ENCODE measurements around the gene ZDHHC17. TPM values are rescaled to one million over a fixed set of nuclear protein-coding genes. Genes with fewer than 3 reads are reported as not detected.

ZDHHC17 gene
- total and polyA plus RNA-seq, 2 experiments from 2014 or later = 11.7 to 39.8 TPM

DNA sequence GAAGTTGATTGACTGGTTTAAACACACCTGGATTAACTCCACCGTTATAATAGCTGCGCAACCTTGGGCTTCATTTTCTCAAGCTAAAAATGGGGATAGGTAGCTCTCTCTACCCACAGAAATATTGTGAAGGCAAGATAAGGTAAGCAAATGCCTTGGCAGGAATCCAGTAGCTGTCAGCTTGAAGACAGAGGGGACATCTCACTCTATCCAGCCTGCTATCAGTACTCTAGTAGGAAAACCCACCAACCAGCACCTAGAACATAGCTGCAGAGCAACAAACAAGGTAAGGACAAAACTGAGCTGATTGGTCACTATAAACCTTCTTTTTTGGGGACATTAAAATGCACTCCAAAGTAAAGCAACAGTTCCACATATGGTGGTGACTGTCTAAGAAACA, 107.2 kb downstream of the ZDHHC17 start:
- no peaks in the 10 kb centered on the region for H3K36me3 ChIP-seq (replicated peaks; ENCODE audit: insufficient read depth, low read depth)
- H3K27ac ChIP-seq = no peak overlapping the region
- WGBS (ENCODE audit: low lambda C conversion rate, missing lambda C conversion rate) = 76% methylated on average over 2 of the region's 2 CpGs
- TF ChIP-seq, protein P1, sequence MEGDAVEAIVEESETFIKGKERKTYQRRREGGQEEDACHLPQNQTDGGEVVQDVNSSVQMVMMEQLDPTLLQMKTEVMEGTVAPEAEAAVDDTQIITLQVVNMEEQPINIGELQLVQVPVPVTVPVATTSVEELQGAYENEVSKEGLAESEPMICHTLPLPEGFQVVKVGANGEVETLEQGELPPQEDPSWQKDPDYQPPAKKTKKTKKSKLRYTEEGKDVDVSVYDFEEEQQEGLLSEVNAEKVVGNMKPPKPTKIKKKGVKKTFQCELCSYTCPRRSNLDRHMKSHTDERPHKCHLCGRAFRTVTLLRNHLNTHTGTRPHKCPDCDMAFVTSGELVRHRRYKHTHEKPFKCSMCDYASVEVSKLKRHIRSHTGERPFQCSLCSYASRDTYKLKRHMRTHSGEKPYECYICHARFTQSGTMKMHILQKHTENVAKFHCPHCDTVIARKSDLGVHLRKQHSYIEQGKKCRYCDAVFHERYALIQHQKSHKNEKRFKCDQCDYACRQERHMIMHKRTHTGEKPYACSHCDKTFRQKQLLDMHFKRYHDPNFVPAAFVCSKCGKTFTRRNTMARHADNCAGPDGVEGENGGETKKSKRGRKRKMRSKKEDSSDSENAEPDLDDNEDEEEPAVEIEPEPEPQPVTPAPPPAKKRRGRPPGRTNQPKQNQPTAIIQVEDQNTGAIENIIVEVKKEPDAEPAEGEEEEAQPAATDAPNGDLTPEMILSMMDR (IDR thresholded peaks at IDR 0.05; ENCODE audit: poor library complexity) = no peak
- TF ChIP-seq EZH2 (IDR thresholded peaks at IDR 0.05; ENCODE audit: borderline replicate concordance) (no peak), EZH2phosphoT487 (IDR thresholded peaks at IDR 0.05; ENCODE audit: low read depth, severe bottlenecking, unreplicated experiment) (no peak)
- no peaks in the 10 kb centered on the region for H4K20me1 ChIP-seq (ENCODE audit: insufficient read depth, poor library complexity, severe bottlenecking)
- H2AFZ ChIP-seq = no peak overlapping the region
- peaks cover 20% of the 10 kb centered on the region for H3K4me1 ChIP-seq (ENCODE audit: insufficient read depth)
- H3K27me3 ChIP-seq = no peaks in the 10 kb centered on the region
- peaks cover 63% of the 10 kb centered on the region for H3K79me2 ChIP-seq
- no peak overlapping the region for H3K4me2 ChIP-seq
- DNase-seq (ENCODE audit: low spot score) = no peak
- no peaks in the 10 kb centered on the region for H3K9me2 ChIP-seq (replicated peaks; ENCODE audit: insufficient read depth)
- no peaks in the 10 kb centered on the region for H3K9me3 ChIP-seq (ENCODE audit: low read depth)
- no peak overlapping the region for H3K4me3 ChIP-seq

DNA sequence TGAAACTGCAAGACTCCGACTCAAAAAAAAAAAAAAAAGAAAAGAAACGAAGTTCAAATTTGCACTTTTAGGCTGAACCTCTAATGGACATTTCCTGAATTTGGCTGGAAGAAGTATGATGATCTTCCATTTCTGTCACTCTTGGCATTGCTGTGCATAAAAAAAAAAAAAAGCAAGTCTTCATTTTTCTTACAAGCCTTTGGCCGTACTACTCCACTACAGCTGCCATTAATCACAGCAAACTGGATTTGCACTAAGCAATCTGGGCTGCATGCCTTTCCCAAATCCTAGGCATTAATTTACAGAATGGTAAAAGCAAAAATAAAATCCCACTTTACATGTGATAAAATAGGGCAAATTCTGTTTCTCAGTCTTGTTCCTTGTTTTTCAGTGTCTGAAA, 107.8 kb downstream of the ZDHHC17 start:
- peaks cover 66% of the 10 kb centered on the region for H3K79me2 ChIP-seq
- no peak for DNase-seq (ENCODE audit: low spot score)
- WGBS (ENCODE audit: low lambda C conversion rate, missing lambda C conversion rate) = 91% methylated on average over 3 of the region's 3 CpGs

DNA sequence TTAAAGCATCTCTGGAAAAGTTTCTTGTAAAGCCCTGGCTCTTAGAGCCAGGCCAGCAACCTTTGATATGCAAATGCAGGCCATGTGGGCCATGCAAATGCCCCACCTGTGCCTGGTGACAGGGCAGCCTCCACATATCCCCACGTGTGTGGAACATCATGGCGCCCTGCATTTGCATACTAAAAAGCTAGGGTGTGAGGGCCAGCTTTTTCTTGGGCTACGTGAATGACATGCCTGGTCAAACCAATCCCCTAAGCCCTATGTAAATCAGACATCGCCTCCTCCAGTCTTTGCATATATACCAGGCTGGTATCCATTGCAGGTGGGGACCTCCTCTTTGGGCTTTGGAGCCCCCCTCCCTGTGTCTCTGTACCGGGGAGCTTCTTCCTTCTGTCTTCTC, 108.5 kb downstream of the ZDHHC17 start:
- TF ChIP-seq, protein P1 (IDR thresholded peaks at IDR 0.05; ENCODE audit: poor library complexity) = no peak
- TF ChIP-seq EZH2 (IDR thresholded peaks at IDR 0.05; ENCODE audit: borderline replicate concordance) = no peak
- no peak for TF ChIP-seq EZH2phosphoT487 (IDR thresholded peaks at IDR 0.05; ENCODE audit: low read depth, severe bottlenecking, unreplicated experiment)
- Histone ChIP-seq H3K4me2 (no peak overlapping the region), H3K9me2 (replicated peaks; ENCODE audit: insufficient read depth) (no peaks in the 10 kb centered on the region), H3K79me2 (peaks cover 71% of the 10 kb centered on the region), H3K36me3 (replicated peaks; ENCODE audit: insufficient read depth, low read depth) (no peaks in the 10 kb centered on the region), H3K4me1 (ENCODE audit: insufficient read depth) (peaks cover 16% of the 10 kb centered on the region), H3K27me3 (no peaks in the 10 kb centered on the region), H3K9me3 (ENCODE audit: low read depth) (no peaks in the 10 kb centered on the region), H3K4me3 (no peak overlapping the region), H3K27ac (no peak overlapping the region), H2AFZ (no peak overlapping the region), H4K20me1 (ENCODE audit: insufficient read depth, poor library complexity, severe bottlenecking) (no peaks in the 10 kb centered on the region)
- WGBS (ENCODE audit: low lambda C conversion rate, missing lambda C conversion rate) = 82% methylated on average over 5 of the region's 5 CpGs
- DNase-seq (ENCODE audit: low spot score) = no peak

More for the DNA sequence above, 107.8 kb downstream of the ZDHHC17 start:
- H3K9me3 ChIP-seq (ENCODE audit: low read depth) = no peaks in the 10 kb centered on the region
- no peak overlapping the region for H3K4me2 ChIP-seq
- H3K27ac ChIP-seq = no peak overlapping the region
- no peak overlapping the region for H2AFZ ChIP-seq
- TF ChIP-seq EZH2 (IDR thresholded peaks at IDR 0.05; ENCODE audit: borderline replicate concordance) (no peak), EZH2phosphoT487 (IDR thresholded peaks at IDR 0.05; ENCODE audit: low read depth, severe bottlenecking, unreplicated experiment) (no peak)
- TF ChIP-seq, protein P1 (IDR thresholded peaks at IDR 0.05; ENCODE audit: poor library complexity) = no peak
- H3K4me1 ChIP-seq (ENCODE audit: insufficient read depth) = peaks cover 16% of the 10 kb centered on the region
- H3K9me2 ChIP-seq (replicated peaks; ENCODE audit: insufficient read depth) = no peaks in the 10 kb centered on the region
- no peaks in the 10 kb centered on the region for H3K36me3 ChIP-seq (replicated peaks; ENCODE audit: insufficient read depth, low read depth)
- no peak overlapping the region for H3K4me3 ChIP-seq
- no peaks in the 10 kb centered on the region for H4K20me1 ChIP-seq (ENCODE audit: insufficient read depth, poor library complexity, severe bottlenecking)
- no peaks in the 10 kb centered on the region for H3K27me3 ChIP-seq

DNA sequence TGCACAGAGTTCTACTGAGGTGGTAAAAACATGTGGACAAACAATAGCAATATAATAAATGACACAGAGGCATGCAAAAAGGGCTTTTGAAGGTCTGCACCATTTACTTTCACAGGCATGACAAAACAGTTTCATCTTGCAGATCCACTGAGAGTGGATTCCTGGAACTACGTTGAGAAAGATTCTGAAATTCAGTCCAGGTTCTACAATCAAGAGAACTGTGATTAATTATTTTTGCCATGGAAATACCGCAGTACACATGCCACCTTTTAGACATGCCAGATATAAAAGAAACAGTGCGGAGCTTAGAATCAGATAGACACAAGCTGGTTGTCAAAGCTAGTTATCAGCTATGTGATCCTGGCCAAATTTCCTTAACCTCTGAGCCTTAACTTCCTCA, 110.1 kb downstream of the ZDHHC17 start:
- no peak overlapping the region for H3K27ac ChIP-seq
- peaks cover 16% of the 10 kb centered on the region for H3K4me1 ChIP-seq (ENCODE audit: insufficient read depth)
- H3K4me3 ChIP-seq = no peak overlapping the region
- H3K79me2 ChIP-seq = peaks cover 63% of the 10 kb centered on the region
- H4K20me1 ChIP-seq (ENCODE audit: insufficient read depth, poor library complexity, severe bottlenecking) = no peaks in the 10 kb centered on the region
- H3K4me2 ChIP-seq = no peak overlapping the region
- H3K27me3 ChIP-seq = no peaks in the 10 kb centered on the region
- no peaks in the 10 kb centered on the region for H3K9me3 ChIP-seq (ENCODE audit: low read depth)
- no peak for DNase-seq (ENCODE audit: low spot score)
- WGBS (ENCODE audit: low lambda C conversion rate, missing lambda C conversion rate) = 59% methylated on average over 3 of the region's 3 CpGs
- H3K36me3 ChIP-seq (replicated peaks; ENCODE audit: insufficient read depth, low read depth) = no peaks in the 10 kb centered on the region
- no peak for TF ChIP-seq EZH2 (IDR thresholded peaks at IDR 0.05; ENCODE audit: borderline replicate concordance)
- TF ChIP-seq, protein P1 (IDR thresholded peaks at IDR 0.05; ENCODE audit: poor library complexity) = no peak
- no peak for TF ChIP-seq EZH2phosphoT487 (IDR thresholded peaks at IDR 0.05; ENCODE audit: low read depth, severe bottlenecking, unreplicated experiment)
- H3K9me2 ChIP-seq (replicated peaks; ENCODE audit: insufficient read depth) = no peaks in the 10 kb centered on the region
- no peak overlapping the region for H2AFZ ChIP-seq

All from hepatocyte (in vitro differentiated cells).